Stimulated activated naive CD4-positive, alpha-beta T cell treated with Interleukin-2 at 50 U/mL for 16 hours (primary cell): ENCODE results near the gene LYRM9.
"Not testable (repeated sequence)": the region's sequence is repeated elsewhere in the genome, so short reads cannot be mapped to it uniquely, and the experiment has no call there.

ENCODE experiments used
- DNase-seq: peaks from one replicate; lab custom pipeline; 2025; lab: John Stamatoyannopoulos, UW

Gene LYRM9

GRCh38 chr17:27906226-27906580 lies 13.0 kb upstream of the LYRM9 start:
- DNase-seq, result no peak

GRCh38 chr17:27905447-27906225 lies 12.5 kb upstream of the LYRM9 start:
- no peak for DNase-seq

GRCh38 chr17:27904534-27905446 lies 11.6 kb upstream of the LYRM9 start:
- DNase-seq, result no peak

- DNase-seq, result no peak
Measured at GRCh38 chr17:27904114-27904513, 10.9 kb upstream of the LYRM9 start.

GRCh38 chr17:27899525-27899924 lies 6.4 kb upstream of the LYRM9 start:
- no peak for DNase-seq

- DNase-seq, result no peak
Measured at GRCh38 chr17:27898096-27898495, 4.9 kb upstream of the LYRM9 start.

- no peak for DNase-seq
Measured at GRCh38 chr17:27896701-27897100, 3.5 kb upstream of the LYRM9 start.

- DNase-seq, result no peak
Measured at GRCh38 chr17:27895940-27896535, 2.9 kb upstream of the LYRM9 start.

- DNase-seq, result no peak
Measured at GRCh38 chr17:27895123-27895895, 2.1 kb upstream of the LYRM9 start.

GRCh38 chr17:27893841-27894503 lies 807 bp upstream of the LYRM9 start:
- DNase-seq, result no peak

GRCh38 chr17:27892542-27892865 lies 661 bp downstream of the LYRM9 start:
- DNase-seq, result no peak

- no peak for DNase-seq
Measured at GRCh38 chr17:27891841-27892240, 1.3 kb downstream of the LYRM9 start.

- DNase-seq, result no peak
Measured at GRCh38 chr17:27889711-27890251, 3.4 kb downstream of the LYRM9 start.

GRCh38 chr17:27888945-27889344 lies 4.2 kb downstream of the LYRM9 start:
- DNase-seq, result no peak

- DNase-seq, result no peak
Measured at GRCh38 chr17:27888067-27888466, 5.1 kb downstream of the LYRM9 start.

GRCh38 chr17:27886348-27886906 lies 6.7 kb downstream of the LYRM9 start:
- DNase-seq, result not testable (repeated sequence)

GRCh38 chr17:27882162-27882840 lies 10.9 kb downstream of the LYRM9 start:
- DNase-seq, result no peak

GRCh38 chr17:27879987-27880608 lies 13.1 kb downstream of the LYRM9 start:
- DNase-seq, result peak; percentile 54

GRCh38 chr17:27878776-27879562 lies 14.2 kb downstream of the LYRM9 start:
- peak; percentile 3 for DNase-seq
